ENCODE data around the gene MOCS1.

Gene MOCS1

DNA sequence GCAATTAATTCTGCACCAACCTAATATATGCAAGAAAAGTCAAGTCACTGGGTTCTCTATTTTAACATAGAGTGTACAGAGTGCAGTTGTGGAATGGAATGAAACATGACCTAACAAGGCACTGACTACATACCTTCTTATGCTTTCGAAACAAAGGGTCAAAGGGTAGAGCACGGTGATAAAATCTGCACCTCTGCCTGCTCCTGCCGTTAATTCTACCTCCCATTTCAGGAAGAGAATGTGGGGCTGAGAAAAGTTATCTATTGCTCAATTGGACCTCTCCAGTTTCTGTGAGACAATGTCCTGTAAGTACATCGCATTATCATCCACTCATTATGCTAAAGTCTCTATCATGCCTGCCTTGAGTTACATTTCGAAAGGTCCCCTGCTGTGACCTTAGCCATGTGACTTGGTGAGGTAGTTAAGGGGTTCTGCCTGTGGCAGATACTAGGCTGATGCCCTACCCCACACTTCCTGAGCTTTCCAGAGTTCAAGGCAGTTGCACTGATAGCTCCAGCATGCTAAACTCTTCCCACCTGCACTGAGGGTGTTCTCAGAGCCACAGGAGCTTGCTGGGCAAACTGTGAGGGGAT lies 14.0 kb upstream of the MOCS1 start:
- no peak for DNase-seq (ENCODE audit: low read depth)

DNA sequence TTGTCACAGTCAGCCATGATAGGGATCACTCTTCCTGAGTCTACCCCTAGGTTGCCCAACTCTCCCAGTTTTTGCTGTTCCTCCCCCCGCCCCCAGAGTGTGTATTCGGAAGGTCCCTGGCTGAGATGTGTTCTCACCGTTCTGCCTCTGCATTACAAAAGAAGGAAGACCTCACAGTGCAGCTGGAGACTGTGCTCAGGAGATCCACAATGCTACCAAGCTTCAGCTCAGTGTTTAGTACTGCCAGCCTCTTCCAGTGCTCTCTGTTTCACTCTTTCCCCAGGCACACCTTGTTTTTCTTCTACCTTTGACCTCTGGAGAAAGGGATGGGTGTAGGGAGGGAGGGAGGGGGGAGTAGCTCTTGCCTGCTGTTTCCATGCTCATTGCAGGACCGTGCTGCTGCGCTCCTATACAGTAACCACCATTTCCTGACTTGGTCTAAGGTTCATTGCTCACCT lies 13.4 kb upstream of the MOCS1 start:
- DNase-seq (ENCODE audit: low read depth), result no peak

DNA sequence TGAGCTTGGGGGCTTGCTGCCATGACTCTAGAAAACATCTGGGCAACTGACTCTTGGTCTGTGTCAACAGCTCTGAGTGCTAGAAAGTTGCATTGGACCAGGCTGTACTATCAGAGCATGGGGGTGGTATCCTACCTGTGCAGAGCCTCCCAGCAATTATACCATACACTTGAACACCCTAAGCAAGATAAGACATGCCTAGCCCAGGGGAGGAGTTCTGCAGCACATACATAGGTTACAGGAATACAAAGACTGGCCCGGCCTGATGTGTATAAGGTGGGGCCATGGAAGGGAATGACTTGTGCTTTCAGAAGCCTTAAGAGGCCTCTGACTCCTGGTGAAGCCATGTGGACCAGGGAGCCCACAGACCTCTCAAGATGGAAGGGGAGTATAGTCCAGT lies 11.4 kb upstream of the MOCS1 start:
- DNase-seq (ENCODE audit: low read depth), result no peak

DNA sequence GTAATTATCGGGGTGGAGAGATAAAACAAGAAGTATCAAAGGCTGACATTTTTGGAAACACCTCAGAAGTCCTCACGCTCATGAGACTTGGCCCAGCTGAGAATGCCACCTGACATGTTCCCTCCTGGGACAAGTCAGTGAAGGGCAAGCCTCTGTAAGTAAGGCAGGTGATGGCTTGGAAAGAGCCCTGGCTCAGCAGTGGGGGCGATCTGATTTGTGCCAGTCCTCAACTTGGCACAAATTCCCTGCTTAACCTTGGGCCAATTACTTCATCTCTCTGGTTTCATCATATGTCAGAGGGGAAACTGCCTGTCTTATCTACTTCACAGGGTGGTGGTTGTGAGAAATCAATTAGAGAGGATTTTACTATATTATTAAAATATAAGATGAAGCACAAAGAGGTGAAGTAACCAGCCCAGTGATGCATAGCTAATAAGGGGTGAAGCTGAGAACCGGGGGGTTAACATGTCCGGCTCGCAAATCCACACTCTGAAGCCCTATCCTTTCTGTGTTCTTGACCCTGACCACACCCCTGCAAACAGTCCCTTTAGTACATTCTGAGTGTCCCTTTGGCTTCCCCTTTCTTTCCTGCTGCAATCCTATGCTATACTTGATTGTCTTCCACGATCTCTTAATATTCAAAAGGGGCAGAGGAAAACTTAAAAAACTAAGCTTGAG lies 8.8 kb upstream of the MOCS1 start:
- DNase-seq (ENCODE audit: low read depth), result no peak

DNA sequence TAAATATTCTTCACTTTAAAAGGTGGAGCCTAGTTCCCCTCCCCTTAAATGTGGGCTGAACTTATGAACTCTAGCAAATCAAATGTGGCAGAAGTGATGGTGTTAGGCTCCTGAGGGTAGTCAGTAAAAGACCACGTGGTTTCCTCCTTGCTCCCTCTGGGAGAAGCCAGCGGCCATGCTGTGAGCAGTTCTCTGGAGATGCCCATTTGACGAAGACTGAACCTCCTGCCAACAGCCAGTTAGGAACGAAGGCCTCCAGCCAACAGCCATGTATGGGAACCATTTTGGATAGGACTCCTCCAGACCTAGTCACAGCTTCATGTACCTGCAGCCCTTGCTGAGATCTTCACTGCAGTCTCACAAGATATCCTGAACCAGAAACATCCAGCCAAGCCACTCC lies 7.6 kb upstream of the MOCS1 start:
- no peak for DNase-seq (ENCODE audit: low read depth)

DNA sequence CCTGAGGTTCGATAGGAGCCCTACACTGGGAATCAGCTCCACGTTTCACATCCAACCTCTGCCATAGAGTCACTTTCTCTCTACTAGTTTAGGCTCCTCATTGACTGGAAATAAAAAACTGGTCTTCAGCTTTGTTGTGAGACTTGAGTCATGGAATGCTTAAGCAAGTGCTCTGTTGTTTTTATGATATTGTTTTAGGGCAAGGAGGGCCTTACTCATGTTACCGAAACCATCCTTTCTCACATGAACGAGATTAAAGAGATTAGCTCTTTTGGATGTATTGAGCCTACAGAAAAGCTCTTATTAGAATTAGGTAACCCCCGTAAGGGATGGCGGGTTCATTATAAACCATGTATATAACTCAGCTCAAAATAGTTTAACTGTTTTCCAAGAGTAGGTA lies 6.9 kb upstream of the MOCS1 start:
- DNase-seq (ENCODE audit: low read depth), result no peak

DNA sequence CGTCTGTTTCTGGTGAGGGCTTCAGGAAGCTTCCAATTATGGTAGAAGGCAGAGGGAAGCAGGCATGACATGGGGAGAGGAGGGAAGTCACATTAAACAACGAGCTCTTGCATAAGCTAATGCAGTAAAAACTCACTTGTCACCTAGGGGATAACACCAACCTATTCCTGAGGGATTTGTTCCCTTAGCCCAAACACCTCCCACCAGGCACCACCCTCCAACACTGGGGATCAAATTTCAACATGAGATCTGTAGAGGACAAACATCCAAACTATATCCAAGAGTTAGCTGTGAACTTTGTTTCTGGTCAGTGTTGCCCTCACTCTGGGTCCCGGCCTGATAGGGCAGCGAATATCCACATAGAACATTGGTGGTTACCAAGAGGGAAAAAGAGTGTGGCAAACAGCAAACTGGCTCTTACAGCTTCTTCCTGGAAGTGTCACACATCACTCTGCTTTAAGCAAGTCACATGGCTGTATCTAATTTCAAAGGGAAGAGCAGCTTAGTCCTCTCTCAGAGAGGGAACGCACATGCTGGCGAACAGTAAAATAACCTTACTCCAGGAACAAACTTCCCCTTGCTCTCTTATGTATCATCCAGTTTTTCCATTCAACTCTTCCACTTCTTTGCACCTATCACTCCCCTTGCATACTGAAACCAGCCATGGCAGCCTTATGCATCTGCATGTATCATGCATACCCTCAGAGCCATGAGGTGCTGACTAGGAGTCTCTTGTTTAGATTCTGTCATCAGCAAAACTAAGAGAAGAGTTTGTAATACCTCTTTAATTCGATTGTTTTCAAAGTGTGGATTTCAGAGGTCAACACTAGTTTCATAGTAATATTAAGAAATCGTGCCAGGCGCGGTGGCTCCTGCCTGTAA lies 4.8 kb upstream of the MOCS1 start:
- no peak for DNase-seq (ENCODE audit: low read depth)

DNA sequence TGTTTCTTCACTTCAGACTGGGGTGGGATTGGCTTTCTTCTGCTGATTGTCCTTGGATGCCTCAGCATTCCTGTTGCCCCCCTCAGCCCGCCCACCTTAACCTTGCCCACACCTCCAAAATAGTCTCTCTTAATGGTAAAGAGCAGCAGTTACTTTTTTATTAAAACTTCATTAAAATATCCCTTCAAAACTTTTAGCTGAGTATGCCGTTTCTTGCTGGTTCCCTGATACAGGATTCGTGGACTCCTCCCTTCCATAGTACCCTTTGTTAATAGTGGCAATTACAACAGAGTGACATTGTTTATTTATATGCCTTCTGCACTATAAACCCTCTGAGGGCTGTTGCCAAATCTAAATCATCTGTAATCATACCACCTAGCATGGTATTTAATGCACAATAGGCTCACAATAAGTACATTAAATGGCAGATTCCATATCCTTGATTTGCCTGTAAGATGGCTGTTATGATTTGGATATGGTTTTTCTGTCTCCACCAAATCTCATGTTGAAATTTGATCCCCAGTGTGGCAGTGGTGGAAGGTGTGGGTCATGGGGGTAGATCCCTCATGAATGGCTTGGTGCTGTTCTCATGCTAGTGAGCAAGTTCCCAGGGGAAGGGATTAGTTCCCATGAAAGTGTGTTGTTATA lies 3.5 kb upstream of the MOCS1 start:
- no peak for DNase-seq (ENCODE audit: low read depth)

DNA sequence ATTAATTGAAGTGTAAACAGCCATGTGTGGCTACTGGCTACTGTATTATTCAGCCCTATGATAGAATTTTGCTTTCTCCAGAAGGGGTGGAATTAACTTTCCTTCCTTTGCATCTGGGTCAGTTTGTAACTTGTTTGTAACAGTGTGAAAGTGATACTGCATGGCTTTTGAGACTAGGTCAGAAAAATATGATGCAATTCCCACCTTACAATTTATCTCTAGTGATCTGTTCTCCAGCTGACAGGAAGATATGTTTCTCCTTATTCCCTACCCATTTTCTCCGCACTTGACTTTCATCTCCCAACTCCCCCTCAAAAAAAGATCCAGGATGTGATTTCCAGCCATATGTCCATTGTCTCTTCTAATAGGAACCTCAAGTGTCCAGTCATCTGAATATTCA lies 2.6 kb upstream of the MOCS1 start:
- DNase-seq (ENCODE audit: low read depth), result no peak

DNA sequence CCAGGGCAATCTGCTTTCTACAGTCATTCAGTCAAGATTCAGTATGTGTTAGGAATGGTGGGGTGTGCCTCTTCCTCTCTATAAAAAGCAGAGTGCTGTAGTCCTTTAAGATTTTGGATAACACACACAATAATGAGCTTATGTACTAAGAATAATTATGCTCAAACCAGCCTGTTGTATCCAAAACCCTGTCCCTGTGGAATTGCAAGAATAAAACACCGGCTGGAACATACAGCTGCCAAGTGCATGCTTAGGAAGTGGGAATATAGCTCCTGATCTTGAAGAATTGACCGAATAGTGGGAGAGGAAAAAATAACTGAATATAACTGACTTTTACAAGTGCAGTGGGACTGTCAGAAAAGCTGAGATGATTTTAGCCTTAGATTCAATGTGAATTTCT lies 979 bp upstream of the MOCS1 start:
- no peak for DNase-seq (ENCODE audit: low read depth)

DNA sequence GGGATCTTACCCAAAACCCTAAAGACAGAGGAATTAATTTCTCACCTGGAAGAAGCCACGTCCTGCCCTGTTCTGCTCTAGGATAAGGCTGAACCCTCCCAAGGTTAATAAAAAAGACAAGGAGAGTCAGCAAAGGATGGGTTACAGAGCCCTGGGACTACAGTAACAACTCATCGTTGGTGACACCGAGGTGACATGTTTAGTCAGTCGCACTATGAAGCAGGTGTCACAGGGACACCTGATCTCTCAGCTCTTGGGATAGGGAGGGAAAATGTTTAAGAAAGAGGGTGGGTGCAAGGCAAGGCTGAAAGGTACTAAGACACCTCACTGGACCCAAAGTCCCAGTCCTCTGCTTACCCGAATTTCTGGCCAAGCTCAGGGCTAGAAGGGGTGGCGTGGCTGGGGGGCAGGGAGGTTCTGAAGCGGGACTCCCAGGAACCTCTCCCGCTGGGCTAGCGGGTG lies 562 bp downstream of the MOCS1 start:
- DNase-seq (ENCODE audit: low read depth), result no peak

DNA sequence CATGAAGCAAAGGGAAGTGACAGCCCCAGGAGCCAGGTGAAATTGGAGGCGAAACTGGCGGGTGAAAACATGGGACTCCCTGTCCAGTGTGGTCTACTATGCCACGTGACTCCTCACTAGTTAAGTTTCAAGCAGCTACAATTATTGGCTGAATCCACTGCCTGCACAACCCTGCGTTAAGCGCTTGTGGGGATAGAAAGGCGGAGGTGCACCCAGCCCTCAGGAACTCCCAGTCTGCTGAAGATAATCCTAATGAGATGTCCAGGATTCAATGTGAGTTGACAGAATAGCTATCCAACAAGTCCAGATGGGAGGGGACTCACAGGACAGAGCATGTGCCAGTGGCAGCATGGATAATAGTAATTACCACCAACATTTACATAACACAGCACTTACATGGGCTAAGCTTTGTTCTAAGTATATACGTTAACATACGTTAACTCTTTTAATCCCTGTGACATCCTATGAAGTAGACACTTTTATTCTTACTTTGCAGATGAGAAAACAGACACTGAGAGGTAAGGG lies 1.8 kb downstream of the MOCS1 start:
- no peak for DNase-seq (ENCODE audit: low read depth)

DNA sequence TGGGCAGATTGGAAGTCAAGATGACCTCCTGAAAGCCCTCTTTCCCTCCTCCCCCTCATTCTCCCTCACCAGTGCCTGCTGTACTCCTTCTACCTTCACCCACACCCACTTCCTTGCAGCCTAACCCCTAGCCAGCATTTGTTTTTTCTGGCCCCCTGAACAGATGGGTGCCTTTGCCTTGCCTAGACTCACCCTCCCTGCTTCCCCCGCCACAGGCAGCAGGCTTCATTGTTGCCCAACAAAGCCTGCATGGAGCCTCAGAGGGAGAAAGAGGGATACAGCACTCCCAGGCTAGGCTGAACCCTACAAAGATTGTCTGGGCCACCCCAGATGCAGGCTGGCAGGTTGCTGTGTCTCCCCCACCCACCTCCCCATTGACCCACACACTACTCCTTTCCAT lies 2.7 kb downstream of the MOCS1 start:
- DNase-seq (ENCODE audit: low read depth), result no peak

DNA sequence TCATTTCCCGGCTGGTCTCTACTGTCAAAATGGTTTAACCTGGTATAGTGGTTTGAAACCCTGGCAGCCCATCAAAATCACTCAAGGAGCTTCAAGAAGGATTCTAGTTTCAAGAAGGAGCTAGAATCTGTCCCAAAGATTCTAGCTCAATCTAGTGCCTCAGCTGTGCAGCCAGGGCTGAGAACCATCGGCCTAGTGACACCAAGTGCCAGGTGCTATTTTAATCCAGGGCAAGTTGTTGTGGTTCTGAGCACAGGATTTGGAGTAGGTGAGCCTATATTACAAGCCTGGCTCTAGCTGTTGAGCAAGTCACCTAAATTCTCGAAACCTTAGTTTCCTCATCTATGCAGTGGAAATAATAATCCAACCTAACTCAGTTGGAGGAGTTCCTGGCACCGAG lies 3.7 kb downstream of the MOCS1 start:
- DNase-seq (ENCODE audit: low read depth), result no peak

DNA sequence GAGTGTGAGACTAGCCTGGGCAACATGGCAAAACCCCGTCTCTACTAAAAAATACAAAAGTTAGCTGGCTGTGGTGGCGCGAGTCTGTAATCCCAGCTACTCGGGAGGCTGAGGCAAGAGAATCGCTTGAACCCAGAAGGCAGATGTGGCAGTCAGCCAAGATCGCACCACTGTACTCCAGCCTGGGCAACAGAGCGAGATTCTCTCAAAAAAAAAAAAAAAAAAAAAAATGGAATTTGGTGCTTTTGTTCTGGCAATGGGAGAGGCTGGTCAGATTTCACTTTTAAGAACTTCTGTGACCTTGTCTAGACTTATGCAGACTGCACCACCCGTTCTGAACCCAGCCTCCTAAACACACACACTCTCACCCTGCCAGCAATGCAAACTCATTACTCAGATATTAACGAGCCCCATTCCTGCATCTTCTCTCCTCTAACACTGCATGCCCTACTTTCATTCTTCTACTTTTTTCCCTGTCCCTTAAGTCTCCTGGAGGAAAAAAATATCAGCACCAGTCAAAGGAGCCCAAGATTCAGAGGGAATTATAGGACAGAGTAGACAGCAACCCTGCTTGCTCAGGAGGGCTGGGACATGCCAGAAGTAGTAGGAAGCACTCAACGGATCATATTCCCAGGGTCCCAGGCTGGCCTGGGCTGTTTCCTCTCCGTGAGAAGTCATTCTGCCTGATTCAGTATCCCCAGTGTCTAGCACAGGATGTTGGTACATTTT lies 4.4 kb downstream of the MOCS1 start:
- peak; percentile 37 for DNase-seq (ENCODE audit: low read depth)

DNA sequence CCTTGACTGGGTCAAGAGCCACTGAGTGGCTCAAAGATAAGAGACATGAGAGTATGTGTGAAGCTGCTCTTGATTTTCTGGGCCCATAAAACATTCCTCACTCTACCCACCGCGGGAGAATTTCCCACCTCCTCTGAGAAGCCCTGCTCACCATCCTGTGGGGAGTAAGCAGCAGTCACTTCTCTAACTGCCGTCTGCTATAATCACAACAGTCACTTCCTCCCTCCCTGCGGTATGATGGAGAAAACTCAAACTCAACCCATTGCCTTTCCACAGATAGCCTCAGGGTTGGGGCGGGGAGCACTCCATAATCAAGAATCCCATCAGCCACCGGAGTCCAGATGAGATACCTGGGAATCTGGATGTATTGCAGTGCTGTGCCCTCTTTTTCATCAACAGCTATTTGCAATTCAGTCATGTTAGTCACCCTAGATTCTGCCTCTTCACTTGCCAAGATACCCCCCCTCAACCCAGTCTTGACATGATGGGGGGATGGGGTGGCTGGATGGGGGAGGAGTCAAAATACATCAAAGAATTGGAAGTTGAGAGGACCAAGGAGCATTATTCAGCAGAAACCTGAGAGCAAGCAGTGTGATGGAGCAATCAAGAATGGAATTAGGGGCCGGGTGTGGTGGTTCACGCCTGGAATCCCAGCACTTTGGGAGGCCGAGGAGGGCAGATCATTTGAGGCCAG lies 5.1 kb downstream of the MOCS1 start:
- no peak for DNase-seq (ENCODE audit: low read depth)

DNA sequence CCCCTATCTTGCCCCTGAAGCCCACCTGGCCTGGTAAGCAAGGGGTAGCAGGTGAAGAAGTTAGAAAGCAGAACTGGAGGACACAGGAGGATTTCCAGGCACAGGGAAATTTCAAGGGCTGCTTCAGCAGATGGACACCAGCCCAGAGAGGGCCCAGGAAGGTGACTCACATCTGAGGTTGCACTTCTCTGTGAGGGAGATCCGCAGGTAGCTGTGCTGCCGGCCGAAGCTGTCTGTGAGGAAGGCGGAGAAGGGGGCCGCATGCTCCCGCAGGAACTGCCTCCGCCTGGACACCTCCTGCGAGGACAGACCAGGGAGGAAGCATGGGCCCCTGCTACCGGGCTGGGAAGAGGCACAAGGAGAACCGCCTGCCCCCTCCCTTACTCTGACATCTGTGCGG lies 7.1 kb downstream of the MOCS1 start:
- DNase-seq (ENCODE audit: low read depth), result no peak

DNA sequence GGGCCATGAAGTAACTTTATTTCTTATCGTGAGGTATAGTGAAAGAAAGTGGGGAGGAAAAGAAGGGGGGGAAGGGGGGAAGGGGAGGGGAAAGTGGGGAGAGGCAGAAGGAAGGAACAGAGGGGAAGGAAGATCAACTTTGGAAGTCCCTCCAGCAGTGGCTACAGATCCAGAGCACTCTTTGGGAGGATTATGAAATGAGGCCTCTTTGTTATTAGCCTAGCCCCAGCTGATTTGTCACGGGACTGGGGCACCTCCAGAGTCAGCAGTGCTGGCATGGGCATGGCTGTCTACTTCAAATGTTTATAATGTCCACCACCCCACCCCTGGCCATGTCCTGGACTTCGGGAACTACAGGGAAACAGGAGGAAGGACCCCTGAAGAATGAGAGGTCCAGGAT lies 7.6 kb downstream of the MOCS1 start:
- DNase-seq (ENCODE audit: low read depth), result no peak

DNA sequence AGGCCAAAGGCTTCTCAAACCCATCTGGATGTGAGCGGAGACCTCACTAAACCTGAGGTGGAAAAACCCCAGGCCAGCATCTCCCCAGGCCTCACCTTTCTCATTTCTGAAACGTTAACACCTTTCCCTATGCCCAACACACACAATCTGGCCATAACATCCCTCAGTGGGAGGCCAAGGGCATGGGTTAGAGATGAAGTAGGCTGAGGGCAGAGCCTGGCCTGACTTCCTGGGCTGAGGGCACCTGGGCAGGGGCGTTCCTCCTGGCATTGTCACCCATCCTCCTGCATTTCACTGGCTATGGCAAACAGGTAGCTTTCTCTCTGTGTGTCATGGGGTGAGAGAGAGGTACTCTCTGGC lies 8.4 kb downstream of the MOCS1 start:
- no peak for DNase-seq (ENCODE audit: low read depth)

DNA sequence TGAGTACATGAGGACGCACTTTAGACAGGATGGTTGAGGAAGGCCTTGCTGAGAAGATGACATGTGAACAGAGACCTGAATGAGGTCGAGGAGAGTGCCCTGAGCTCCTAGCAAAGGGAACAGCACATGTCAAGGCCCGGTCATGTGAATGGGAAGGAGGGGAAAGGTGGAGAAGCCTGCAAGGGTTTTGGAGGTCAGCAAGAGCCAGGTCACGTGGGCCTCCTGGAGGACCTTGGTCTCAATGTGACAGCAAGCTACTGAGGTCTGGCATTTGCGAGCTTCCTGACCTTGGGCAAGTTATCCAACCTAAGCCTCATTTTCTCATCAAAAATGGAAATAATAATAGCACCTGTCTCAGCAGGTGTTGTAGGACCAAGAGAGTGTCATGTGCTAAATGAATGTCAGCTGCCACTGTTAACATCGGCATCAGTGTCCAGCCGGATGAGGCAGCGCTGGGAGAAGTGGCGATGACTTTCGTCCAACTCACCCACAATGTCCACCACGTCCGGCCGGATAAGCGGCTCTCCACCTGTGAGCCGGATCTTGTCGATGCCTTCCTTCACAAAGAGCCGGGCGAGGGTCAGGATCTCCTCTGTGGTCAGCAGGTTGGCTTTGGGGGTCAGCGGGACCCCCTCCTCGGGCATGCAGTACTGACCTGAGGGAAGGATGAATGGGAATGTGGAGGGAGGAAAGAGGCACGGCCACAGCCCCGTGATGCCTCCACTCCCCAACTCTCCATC lies 8.9 kb downstream of the MOCS1 start:
- no peak for DNase-seq (ENCODE audit: low read depth)

Data from stromal cell of bone marrow (primary cell).